ENCODE data around the gene CARNS1. TPM values are rescaled to one million over a fixed set of nuclear protein-coding genes. Genes with fewer than 3 reads are reported as not detected.

Gene CARNS1
- total and polyA plus RNA-seq, 2 experiments from 2014 or later: 0.38 to 0.43 TPM

DNA sequence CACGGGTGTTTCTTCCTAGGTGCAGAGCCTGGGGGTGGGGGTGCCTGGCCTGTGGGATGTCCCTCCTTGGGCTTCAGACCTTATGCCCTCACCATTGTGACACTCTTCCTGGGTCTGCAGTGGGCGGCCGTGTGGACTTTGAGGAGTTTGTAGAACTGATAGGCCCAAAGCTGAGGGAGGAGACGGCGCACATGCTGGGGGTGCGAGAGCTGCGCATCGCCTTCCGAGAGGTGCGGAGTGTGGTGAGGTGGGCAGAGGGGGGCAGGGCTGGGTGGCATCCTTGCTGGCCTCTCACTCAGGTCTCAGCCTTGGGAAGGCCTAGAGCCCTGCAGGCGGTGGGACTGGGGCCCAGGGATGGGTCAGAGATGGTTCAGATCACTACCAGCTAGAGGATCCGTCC is 42.0 kb downstream of the CARNS1 start:
- Histone ChIP-seq H3K9me2 (ENCODE audit: insufficient read depth) (no peaks in the 10 kb centered on the region), H3K79me2 (ENCODE audit: insufficient read depth) (no peaks in the 10 kb centered on the region), H3K27me3 (replicated peaks; ENCODE audit: insufficient read depth) (no peaks in the 10 kb centered on the region), H3K27ac (no peak overlapping the region), H3K9ac (no peak overlapping the region), H3F3A (ENCODE audit: insufficient read depth) (no peaks in the 10 kb centered on the region), H3K4me1 (ENCODE audit: insufficient read depth) (no peaks in the 10 kb centered on the region), H2AFZ (no peak overlapping the region), H3K36me3 (ENCODE audit: low read depth) (no peaks in the 10 kb centered on the region), H3K4me3 (no peak overlapping the region), H3K9me3 (ENCODE audit: low read depth) (no peaks in the 10 kb centered on the region), H4K20me1 (ENCODE audit: insufficient read depth) (no peaks in the 10 kb centered on the region), H3K4me2 (ENCODE audit: unreplicated experiment) (no peak overlapping the region)
- TF ChIP-seq EZH2 (IDR thresholded peaks at IDR 0.05; ENCODE audit: insufficient read depth, poor library complexity, severe bottlenecking) (no peak), EZH2phosphoT487 (IDR thresholded peaks at IDR 0.05; ENCODE audit: insufficient read depth, low read depth) (no peak)
- in situ Hi-C loops (cut with MboI): no loop called here
- no peak for DNase-seq
- 81 to 82% methylated on average over 11 to 12 of the region's 12 CpGs for WGBS, 2 experiments (ENCODE audit: low coverage in 1 of 2, low lambda C conversion rate in 2 of 2, missing lambda C conversion rate in 2 of 2)

DNA sequence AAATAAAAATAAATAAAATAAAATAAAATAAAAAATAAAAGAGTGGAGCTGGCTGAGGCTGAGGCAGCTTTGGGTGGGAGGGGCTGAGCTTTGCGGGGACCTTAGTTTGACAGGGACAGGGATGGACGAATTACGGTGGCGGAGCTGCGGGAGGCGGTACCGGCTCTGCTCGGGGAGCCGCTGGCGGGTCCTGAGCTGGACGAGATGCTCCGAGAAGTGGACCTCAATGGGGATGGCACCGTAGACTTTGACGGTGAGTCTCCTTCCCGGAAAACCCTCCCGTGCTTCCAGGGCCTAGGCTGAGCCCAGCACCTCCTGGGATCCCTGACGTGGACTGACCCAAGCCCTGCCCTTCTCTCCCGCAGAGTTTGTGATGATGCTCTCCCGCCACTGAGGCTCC is 42.8 kb downstream of the CARNS1 start:
- H3K4me1 ChIP-seq (ENCODE audit: insufficient read depth): no peaks in the 10 kb centered on the region
- TF ChIP-seq EZH2 (IDR thresholded peaks at IDR 0.05; ENCODE audit: insufficient read depth, poor library complexity, severe bottlenecking): no peak
- no peak for TF ChIP-seq EZH2phosphoT487 (IDR thresholded peaks at IDR 0.05; ENCODE audit: insufficient read depth, low read depth)
- no peaks in the 10 kb centered on the region for H3K9me2 ChIP-seq (ENCODE audit: insufficient read depth)
- no peak overlapping the region for H3K27ac ChIP-seq
- in situ Hi-C loops (cut with MboI): no loop called here
- H2AFZ ChIP-seq: no peak overlapping the region
- no peaks in the 10 kb centered on the region for H3K9me3 ChIP-seq (ENCODE audit: low read depth)
- H3K9ac ChIP-seq: no peak overlapping the region
- H3K4me2 ChIP-seq (ENCODE audit: unreplicated experiment): no peak overlapping the region
- no peak overlapping the region for H3K4me3 ChIP-seq
- no peaks in the 10 kb centered on the region for H3K79me2 ChIP-seq (ENCODE audit: insufficient read depth)
- H3K36me3 ChIP-seq (ENCODE audit: low read depth): no peaks in the 10 kb centered on the region
- WGBS, 2 experiments (ENCODE audit: low coverage in 1 of 2, low lambda C conversion rate in 2 of 2, missing lambda C conversion rate in 2 of 2): 69 to 82% methylated on average over 19 of the region's 19 CpGs
- no peaks in the 10 kb centered on the region for H3F3A ChIP-seq (ENCODE audit: insufficient read depth)
- H3K27me3 ChIP-seq (replicated peaks; ENCODE audit: insufficient read depth): no peaks in the 10 kb centered on the region
- H4K20me1 ChIP-seq (ENCODE audit: insufficient read depth): no peaks in the 10 kb centered on the region
- DNase-seq: no peak

DNA sequence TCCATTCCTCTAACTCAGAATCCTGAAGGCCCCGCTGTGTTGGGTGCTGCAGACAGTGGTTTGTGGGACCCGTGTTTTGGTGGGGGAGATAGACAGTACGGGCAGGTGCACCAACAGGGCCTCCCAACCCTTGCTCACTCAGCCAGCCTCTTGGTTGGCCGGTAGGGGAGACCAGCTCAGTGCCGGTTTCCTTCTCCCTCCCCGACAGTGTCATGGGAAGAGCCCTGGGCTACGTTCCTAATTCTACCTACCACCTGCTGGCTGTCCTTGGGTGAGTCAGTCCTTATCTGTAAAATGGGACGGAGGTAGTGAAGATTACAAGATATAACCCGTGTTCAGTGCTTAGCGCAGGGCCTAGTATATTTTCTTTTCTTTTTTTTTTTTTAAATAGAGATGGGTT is 47.7 kb downstream of the CARNS1 start:
- Histone ChIP-seq H3K4me2 (ENCODE audit: unreplicated experiment) (no peak overlapping the region), H3K4me1 (ENCODE audit: insufficient read depth) (no peaks in the 10 kb centered on the region), H3F3A (ENCODE audit: insufficient read depth) (no peaks in the 10 kb centered on the region), H3K9me3 (ENCODE audit: low read depth) (no peaks in the 10 kb centered on the region), H3K79me2 (ENCODE audit: insufficient read depth) (peaks cover 19% of the 10 kb centered on the region; the same call in 1 of the 2 replicates), H3K9ac (no peak overlapping the region), H3K4me3 (no peak overlapping the region), H2AFZ (no peak overlapping the region), H4K20me1 (ENCODE audit: insufficient read depth) (no peaks in the 10 kb centered on the region), H3K9me2 (ENCODE audit: insufficient read depth) (no peaks in the 10 kb centered on the region), H3K36me3 (ENCODE audit: low read depth) (no peaks in the 10 kb centered on the region), H3K27me3 (replicated peaks; ENCODE audit: insufficient read depth) (no peaks in the 10 kb centered on the region), H3K27ac (no peak overlapping the region)
- DNase-seq: no peak
- TF ChIP-seq EZH2 (IDR thresholded peaks at IDR 0.05; ENCODE audit: insufficient read depth, poor library complexity, severe bottlenecking) (no peak), EZH2phosphoT487 (IDR thresholded peaks at IDR 0.05; ENCODE audit: insufficient read depth, low read depth) (no peak)
- in situ Hi-C loops (cut with MboI): no loop called here
- 91 to 93% methylated on average over 10 of the region's 10 CpGs for WGBS, 2 experiments (ENCODE audit: low coverage in 1 of 2, low lambda C conversion rate in 2 of 2, missing lambda C conversion rate in 2 of 2)

DNA sequence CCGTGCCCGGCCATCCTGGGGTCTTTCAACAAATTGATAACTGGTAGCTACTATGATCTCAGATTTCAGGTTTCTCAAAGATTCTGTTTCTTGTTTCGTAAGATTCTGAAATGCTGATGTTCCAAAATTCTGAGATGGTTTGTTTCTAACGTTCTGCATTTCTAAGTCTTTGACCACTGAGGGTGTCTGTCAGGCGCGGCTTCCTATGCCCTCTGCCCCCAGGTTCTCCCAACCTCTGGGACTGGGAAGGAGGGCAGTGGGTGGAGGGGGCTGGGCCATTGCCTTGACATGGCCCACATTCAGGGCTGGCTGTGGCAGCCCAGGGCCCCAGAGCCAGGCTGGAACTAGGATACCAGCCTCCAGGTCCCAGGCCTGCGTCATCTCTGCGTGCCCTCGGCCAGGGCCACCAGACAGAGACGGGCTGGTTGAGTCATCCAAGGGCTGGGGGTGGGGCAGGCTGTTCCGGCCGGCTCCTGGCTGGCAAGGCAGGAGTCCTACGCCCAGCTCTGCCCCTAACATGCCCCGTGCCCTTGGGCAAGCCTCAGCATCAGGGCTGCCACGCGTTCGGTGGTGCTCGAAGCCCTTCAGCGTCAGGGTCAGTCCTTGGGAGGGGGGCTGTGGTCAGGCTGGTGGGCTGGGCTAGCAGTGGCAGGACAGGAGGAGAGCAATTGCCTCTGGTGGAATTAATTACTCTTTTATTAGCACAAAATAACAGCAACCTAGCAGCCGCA is 48.4 kb downstream of the CARNS1 start:
- H3K4me2 ChIP-seq (ENCODE audit: unreplicated experiment): peak overlapping the region; percentile 50
- peak overlapping the region; percentile 77 for H2AFZ ChIP-seq
- H3K9me3 ChIP-seq (ENCODE audit: low read depth): no peaks in the 10 kb centered on the region
- H3K36me3 ChIP-seq (ENCODE audit: low read depth): no peaks in the 10 kb centered on the region
- H3K4me1 ChIP-seq (ENCODE audit: insufficient read depth): no peaks in the 10 kb centered on the region
- no peaks in the 10 kb centered on the region for H3K9me2 ChIP-seq (ENCODE audit: insufficient read depth)
- no peak for TF ChIP-seq EZH2phosphoT487 (IDR thresholded peaks at IDR 0.05; ENCODE audit: insufficient read depth, low read depth)
- H3K27me3 ChIP-seq (replicated peaks; ENCODE audit: insufficient read depth): no peaks in the 10 kb centered on the region
- WGBS, 2 experiments (ENCODE audit: low coverage in 1 of 2, low lambda C conversion rate in 2 of 2, missing lambda C conversion rate in 2 of 2): 83 to 90% methylated on average over 20 of the region's 20 CpGs
- H3K79me2 ChIP-seq (ENCODE audit: insufficient read depth): peaks cover 23% of the 10 kb centered on the region; the same call in 1 of the 2 replicates
- peak overlapping the region; percentile 70 for H3K4me3 ChIP-seq
- H3K9ac ChIP-seq: peak overlapping the region; percentile 40
- H3F3A ChIP-seq (ENCODE audit: insufficient read depth): no peaks in the 10 kb centered on the region
- DNase-seq: peak; percentile 49
- no peaks in the 10 kb centered on the region for H4K20me1 ChIP-seq (ENCODE audit: insufficient read depth)
- no peak overlapping the region for H3K27ac ChIP-seq
- in situ Hi-C loops (cut with MboI): no loop called here
